HG03460 (cell line): Measurements from ENCODE around the gene MAD1L1.

Experiments used
- ATAC-seq: cut with Tn5 transposase; IDR thresholded peaks from one replicate; pipeline ENCODE4 v1.9.1; 2021; ENCODE audit not compliant: unreplicated experiment

Gene MAD1L1

DNA sequence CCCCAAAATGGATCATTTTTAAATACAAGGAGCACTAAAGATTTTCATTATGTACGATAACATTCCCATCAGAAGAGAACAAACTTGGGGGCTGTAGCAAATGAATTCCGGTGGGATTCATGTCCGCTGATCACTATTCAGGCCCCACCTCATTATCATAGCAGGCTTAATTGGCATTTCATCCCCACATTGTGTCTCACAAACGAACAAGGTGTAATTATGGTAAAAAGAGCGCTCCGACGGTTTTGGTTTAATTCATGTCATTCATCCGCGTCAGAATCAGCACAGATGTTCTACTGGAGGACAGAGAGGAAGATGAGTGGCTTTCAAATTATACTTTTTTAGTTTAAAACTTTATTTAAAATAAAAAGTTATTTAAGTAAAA, 124.7 kb downstream of the MAD1L1 start:
- ATAC-seq = no peak

DNA sequence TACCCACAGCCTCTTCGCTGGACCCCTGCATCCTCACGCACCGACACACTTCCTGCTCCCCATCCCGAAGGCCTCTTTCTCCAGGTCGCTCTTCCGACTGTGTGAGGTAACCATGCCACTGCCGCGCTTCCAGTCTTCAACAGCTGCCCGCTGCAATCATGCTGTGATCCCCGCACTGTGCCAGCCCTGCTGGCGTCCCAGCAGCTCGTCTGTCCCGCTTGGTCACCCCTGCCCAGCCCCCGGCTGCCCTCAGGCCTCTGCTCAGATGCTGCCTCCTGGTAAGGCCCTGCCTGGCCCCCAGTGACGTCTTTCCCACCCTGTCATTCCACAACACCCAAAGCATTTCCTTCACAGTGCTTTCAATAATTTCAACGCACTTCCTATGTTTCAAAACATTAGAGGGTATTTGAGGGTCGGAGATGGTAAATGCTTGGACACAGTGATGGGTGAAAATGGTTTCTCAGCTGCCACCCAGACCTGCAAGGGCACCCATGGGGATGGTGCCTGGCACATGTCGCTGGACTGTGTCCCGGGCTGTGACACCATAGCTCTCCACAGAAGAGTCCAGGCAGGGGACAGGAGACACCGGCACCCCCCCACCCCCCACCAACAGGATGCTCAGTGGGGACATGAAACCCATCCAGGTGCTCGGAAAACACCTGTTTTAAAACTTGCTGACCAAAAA, 125.2 kb downstream of the MAD1L1 start:
- no peak for ATAC-seq

DNA sequence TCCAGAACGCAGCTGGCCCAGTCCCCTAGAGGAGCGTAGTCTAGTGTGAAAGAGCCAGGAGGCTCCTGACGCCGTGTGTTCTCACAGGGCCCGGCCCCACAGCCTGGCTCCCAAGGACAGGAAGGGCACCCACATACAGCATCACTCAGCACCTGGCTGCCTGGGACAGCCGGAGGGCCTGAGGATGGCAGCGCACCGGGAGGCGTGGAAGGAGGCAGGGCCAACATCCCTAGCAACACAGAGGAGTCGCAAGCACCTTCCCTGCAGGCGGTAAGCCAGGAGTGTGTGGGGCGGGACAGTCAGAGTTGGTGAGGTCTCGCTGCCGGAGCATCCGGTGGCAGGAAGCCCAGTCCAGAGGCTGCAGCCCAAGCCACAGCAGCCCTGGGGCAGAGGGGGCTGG, 125.8 kb downstream of the MAD1L1 start:
- ATAC-seq = no peak

DNA sequence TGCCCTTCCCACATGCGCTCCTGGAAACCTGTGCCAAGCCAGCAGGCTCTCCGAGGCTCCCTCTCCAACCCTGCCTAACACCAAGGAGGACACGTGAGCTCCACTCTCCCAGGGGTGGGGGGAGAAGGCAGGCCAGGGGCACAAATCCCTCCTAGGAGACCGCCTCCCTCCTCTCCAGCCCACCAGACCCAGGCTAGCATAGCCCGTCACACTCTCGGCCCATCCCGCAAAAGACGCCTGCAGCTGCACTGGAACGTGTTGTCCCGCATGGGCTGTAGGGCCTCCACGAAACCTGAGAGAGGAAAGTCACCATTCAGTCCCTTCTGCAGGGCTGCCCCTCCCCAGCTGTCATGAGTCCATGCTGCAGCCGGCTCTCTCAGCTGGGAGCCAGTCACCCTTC, 126.3 kb downstream of the MAD1L1 start:
- ATAC-seq = no peak

DNA sequence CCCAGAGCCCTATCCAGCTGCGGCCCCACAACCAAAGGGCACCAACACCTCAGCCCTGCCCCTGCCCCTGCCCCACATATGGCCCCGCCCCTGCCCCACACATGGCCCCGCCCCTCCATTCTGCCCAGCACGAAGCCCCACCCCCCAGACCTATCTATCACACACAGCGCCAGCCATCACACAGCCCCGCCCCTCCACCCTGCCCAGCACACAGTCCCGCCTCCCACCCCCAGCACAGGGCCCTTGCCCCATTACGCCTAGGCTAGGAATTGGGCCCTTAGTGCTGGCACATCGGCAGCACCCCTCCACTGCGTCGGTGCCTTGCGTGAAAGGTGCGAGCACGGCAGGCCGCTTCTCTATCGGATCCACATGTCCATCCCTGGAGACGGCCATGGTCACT, 126.8 kb downstream of the MAD1L1 start:
- ATAC-seq = no peak

DNA sequence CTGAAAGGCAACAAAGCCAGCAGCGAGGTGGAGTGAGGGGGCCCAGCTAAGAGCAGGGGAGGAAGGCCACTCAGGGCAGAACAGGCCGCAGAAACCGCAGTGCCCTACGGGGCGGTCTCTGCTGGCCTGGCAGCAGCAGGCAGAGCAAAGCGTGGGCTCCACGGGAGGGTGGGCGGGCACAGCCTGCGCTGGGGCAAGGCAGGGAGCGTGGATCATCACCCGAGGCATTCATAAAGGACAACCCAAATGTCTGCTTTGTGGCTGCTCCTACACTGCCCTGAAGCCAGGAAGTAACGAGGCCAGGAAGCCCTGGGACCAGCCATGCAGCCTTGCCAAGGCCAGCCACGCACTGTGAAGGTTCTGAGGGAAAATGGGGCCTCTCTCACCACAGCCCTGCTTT, 127.5 kb downstream of the MAD1L1 start:
- no peak for ATAC-seq

DNA sequence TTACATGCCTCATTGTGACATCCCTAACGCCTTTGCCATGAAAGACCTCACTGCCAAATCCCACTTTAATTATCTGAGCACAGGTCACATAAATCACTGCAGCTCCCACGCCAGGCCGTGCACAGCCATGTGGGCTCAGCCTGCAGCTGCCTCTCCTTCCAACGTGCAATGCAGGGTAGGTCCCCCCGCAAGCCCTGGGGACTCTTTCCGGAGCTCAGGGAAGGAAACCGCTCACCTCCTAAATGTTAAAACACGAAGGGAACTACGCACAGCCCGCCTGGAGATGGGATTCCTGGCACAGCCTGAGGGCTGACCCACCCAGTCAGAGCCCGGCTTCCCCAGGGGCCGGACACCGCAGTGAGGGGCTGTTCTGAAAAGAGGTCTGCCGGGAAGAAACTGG, 128.0 kb downstream of the MAD1L1 start:
- ATAC-seq = no peak

DNA sequence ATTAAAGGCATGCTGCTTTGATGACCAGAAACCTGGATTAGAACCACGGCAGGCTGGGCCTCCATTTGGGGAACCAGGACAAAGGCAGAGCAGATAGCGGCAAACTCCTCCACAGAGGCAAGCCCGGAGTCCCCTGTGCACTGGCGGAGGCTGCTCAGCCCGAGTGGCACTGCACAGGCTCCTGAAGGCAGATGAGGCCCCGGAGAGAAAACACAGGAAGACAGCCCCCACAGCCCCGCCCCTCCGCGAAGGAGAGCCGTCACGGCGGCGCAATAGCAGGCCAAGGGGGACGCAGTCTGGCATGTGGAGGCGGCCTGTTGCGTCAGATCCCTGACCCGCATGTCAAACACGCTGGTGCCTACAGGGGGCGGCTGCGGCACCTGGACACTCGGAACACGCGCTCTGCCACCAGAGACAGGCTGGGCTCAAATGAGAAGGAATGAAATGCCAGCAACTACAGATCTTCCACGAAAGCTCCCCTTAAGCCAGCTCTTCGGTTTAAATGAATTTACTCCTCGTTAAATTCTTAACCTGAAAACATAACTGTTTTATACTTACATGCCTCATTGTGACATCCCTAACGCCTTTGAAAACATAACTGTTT, 128.5 kb downstream of the MAD1L1 start:
- ATAC-seq = no peak

DNA sequence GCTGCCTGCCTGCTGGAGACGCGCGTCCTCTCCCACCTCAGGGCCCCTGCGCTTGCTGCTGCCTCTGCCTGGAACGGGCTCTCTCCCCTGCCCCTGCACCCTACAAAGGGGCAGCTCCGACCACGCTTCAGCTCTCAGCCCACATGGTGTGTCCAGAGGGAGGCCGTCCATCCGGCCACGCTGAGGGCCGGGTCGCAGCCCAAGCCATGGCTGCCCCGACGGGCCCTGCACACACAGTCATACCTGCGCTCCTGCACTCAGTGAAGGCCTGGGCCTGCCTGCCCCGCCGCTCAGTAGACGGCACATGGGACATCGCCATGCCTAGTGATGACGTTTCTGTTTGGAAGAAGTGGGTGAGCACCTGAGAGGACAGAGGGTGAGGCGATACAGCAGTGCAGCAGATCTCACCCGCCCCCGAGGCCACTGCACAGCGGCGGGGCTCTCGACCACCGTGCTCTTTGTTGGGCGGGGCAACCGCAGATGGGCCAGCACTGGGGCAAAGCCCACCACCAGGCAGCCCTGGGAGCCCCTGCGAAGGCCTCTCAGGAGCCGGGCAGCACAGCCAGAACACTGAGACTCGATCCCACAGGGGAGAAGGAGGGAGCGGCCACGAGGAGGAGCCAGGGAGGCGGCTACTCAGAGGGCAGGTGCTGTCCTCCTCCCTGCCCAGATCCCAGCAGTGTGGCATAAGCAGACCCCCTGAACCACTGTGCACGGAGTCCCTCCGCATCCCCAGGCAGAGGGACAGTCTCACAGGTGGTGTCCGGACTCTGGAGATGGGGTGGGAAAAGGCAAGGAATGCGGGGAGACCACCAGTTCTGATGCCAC, 129.5 kb downstream of the MAD1L1 start:
- ATAC-seq = no peak

DNA sequence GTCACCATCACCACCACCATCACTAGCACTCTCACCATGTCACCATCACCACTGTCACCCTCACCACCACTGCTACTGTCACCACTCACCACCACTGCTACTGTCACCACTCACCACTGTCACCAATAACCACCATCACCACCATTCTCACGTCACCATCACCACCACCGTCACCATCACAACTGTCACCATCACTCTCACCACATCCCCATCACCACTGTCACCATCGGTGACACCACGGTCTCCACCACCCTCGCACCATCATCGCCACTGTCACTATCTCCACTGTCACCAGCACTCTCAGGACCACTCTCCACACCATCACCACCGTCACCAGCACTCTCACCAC, 130.4 kb downstream of the MAD1L1 start:
- ATAC-seq = no peak

DNA sequence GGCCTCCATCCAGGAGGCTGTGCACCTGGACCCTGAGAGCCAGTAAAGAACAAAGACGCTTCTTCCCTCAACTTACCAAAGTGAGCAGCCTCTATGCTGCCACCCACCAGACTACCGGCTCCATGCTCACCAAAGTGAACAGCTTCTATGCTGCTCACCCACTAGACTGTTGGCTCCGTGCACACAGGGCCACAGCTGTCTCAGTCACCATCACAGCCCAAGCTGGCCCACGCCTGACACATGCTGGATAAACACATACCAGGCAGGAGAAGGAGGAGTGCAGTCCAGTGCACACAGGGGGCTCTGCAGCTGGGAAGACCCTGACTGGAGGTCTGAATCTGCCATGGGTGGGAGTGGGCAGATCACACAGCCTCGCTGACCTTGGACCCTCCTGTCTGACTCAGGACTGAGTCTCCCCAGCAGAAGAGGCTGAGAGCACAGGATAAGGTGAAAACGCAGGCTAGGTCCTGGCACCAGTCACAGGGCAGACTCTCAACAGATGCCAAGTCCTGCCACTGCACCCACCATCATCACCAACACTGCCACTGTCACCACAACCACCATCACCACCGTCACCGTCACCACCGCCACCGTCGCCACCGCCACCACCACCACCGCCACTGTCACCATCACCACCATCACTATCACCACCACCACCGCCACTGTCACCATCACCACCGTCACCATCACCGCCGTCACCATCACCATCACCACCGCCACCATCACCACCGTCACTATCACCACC, 130.9 kb downstream of the MAD1L1 start:
- ATAC-seq = no peak

DNA sequence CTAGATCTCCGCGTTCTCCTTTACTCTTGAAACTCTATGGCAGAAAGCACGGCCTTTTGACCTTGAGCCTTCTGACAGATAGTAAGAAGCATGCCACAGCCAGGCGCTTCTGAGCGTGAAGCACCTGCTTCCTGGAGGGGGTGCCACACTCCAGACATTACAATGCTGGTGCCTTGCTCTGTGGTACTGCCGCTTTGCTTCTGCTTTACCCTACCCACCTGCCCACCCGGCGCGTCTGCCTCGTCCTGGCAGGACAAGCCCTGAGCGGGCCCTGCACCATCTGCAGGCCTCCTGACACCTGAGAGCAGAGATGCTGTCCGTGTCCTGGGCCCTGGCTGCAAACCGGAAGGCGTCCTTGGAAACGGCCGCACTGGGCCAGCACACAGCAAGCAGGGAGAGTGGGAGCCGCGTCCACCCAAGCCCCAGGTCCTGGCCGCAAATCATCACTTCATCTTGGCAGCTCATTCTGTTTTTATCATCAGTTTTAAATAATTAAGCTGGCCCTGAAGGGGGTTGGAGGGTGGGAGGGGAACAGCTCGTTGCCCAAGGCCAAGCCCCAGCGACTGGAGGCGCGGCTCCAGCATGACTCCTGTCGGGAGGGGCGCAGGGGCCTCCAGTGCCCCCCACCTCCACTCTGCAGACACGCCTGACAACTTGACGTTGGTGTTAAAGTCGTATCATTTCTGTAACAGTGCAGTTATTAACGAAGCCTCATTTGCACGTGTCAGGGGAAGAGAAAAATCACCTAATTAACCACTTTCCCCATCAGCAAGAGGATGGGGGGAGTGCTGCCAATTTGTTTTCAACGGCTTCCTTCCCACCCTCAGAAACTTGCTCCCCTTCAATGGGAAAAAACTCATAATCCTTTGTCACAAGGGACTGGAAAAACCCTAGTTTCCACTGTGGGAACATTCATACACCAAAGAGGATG, 132.2 kb downstream of the MAD1L1 start:
- ATAC-seq = peak; percentile 54

DNA sequence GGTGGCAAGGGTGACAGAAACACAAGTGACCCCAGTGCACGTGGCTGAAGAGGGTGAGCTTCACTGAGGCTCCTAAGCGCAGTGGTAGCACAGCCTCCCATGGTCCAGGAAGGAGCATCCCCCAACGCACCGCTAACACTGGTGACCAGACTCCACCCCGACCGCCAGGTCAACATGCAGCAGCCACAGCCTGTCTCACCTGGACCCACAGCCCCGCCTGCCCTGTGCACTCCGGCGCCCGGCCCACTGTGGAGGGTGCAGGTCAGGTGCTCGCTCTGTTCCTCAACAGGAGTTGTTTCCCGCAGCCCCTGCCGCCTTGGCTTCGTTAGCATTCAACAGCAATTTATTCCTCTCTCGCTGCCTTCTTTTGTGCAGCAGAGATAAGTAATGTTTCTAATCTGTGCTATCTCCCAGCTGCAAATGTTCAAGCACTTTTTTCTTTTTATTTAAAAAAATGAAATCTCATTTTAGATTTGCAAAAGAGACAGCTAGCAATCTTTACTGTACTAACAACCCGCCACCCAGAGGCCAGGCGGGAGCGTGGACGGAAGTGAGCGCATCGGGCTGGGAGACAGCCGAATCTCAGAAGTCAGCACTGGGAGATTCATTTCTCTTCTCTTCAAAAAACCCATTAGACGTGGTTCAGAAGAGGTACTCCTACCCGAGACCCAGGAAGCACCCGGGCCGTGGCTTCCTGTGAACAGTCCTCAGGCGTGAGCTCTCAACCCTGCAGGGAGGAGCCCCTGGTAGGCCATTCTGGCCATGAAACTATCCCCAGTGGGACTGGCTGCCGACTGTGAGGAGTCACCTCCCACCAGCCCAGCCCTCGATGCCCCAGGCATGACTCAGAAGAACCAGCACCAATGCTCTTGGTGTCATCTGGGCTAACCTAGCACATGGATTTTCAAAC, 133.4 kb downstream of the MAD1L1 start:
- no peak for ATAC-seq

DNA sequence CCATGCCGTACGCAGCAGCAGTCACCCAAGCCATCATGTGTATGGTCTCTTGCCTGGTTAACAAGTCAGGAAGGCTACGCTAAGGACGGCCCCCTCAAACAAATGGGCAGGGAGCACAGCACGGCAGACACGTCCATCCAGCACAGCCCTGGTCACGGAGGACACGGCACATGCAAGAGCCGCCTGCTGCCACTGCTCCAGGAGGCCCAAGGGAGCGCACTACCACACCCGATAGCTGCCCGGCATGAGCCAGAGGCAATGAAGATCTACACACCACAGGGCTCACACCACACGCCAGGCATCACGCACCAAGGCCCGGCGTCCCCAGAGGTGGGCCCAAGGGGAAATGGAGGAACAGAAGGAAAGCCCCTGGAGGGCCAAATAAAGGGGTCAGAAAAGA, 134.2 kb downstream of the MAD1L1 start:
- ATAC-seq = no peak

DNA sequence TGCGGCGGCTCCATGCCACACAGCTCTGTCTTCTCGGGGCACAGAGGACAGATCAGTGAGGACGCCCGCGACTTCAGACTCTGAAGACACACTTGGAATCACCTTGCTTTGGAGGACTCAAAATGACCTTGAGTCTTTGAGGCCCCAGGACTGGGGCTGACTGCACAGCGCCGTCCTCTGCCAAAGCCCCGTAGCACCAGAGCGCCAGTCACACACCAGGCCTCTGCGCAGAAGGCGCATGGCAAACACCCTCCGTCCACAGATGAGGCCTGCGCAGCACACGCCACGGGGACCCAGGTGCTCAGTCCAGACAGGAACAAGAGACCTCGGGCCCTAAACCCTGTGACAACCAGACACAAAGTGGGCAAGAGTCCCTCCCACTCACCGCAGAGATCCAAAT, 134.7 kb downstream of the MAD1L1 start:
- no peak for ATAC-seq

DNA sequence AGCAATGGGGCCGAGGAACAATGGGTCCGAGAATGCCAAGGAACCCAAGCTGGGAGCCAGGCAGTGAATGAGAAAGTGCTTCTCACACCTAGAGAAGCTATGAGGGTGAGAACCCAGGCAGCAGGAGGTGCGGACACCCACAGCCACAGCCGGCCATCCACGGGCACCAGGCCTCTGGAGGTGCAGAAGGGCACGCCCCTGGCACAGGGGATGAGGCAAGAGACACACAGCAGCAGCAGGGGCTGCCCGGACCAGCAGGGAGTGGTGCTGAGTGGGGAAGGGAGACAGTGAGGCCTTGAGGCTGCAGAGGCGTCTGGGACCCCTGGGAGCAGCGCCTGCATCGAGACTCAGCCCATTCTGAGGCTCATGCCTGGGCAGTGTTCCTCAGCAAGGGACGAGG, 135.3 kb downstream of the MAD1L1 start:
- no peak for ATAC-seq

DNA sequence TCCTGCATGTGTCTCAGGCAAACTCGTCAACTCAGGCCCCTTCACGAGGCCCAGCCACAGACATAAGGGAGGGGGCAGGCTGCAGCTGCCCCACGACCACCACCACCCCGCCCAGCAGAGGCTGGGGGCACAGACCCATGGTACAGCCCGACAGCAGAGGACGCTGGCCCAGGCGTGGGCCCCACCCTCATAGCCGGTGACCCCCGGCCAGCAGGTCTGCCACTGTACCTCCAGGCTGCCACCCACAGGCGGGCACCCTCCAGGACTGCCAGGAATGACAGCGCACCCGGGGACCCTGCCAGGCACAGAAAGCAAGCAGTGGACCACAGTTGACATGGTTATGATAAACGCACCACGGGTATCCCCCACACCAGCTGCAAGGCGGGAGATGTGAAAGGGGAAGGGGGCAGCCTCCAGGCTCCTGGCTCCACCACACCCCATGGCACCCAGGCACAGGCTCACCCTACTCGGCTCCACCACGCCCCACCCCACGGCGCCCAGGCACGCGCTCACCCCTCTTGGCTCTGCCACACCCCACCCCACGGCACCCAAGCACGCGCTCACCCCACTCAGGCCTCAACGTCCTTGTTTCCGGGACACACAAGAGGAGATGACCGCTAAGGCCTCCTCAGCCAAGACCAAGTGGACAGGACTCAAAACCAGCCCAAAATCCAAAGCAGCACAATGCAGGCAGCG, 135.9 kb downstream of the MAD1L1 start:
- ATAC-seq = no peak

DNA sequence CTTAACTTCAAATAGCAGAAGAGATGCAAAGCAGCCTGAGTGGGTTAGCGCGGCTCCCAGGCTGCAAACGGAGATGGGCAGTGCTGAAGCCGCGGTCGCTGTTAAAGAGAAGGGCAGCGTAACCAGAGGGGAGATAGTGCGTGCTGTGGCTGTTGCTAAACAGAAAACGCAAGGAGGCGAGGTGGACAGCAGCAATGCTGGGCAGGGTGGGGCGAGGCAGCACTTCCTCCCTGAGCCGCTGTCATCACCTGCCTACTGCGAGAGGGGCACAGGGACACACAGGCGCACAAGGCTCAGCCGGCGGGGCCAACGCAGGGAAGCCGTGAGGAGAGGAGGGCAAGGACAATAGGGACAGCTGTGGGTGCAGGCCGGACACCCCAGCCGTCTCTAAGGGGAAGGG, 137.3 kb downstream of the MAD1L1 start:
- no peak for ATAC-seq

DNA sequence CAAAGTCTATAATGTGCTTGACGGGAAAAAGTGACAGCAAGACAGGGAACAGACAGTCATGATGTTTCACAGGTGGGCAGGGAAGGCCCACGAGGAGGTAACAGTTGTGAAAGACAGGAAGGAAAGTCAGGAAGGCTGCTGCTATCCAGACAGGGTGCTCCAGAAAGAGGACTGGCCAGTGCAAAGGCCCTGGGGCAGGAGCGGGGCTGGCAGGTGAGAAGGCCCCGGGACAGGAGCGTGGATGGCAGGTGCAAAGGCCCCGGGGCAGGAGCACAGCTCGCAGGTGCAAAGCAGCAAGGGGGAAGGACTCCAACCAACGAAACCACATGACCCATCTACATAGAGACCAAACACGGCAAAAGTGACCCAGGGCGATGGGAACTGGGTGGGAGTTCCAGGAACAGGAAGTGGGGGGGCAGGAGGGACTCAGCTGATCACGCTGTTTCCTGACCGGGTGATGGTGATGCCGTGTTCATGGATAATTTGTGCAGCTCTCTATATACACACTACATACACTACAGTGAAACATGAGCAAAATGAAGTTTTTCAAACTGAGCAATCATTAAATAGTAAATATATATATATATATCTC, 138.2 kb downstream of the MAD1L1 start:
- no peak for ATAC-seq
